ENCODE data around the gene SFXN3.

SFXN3 gene

GRCh38 chr10:101021239-101021638 is 9.8 kb upstream of the SFXN3 start:
- Histone ChIP-seq H3K27me3 (ENCODE audit: control insufficient read depth in 1 of 2, insufficient read depth in 1 of 2, low read length in 2 of 2) (no peaks in the 10 kb centered on the region), H2AK5ac (ENCODE audit: low read length, severe bottlenecking) (no peak overlapping the region), H2BK12ac (ENCODE audit: low read length in 2 of 2) (no peak overlapping the region), H2BK120ac (ENCODE audit: low read depth, low read length) (no peak overlapping the region), H3K27ac (ENCODE audit: low read length, poor library complexity, severe bottlenecking) (no peak overlapping the region), H3K9ac (ENCODE audit: low read length) (no peak overlapping the region), H3K36me3 (ENCODE audit: control insufficient read depth in 1 of 2, insufficient read depth in 2 of 2, low read depth in 1 of 2, low read length in 2 of 2) (peaks cover 0 to 5% of the 10 kb centered on the region in 2 experiments), H2BK15ac (ENCODE audit: low read depth, poor library complexity, severe bottlenecking) (no peak overlapping the region), H4K91ac (ENCODE audit: low read length) (peak overlapping the region; percentile 7), H3K9me3 (ENCODE audit: control insufficient read depth, low read length) (no peaks in the 10 kb centered on the region), H2BK5ac (ENCODE audit: low read depth, low read length, poor library complexity, severe bottlenecking) (no peak overlapping the region), H3K14ac (ENCODE audit: low read length in 2 of 2) (no peak overlapping the region), H4K8ac (ENCODE audit: low read length) (no peak overlapping the region), H3K4me1 (ENCODE audit: control insufficient read depth, insufficient read depth, low read depth, low read length) (peaks cover 13% of the 10 kb centered on the region), H2AFZ (ENCODE audit: low read depth, low read length) (no peak overlapping the region), H3K79me1 (replicated peaks; ENCODE audit: low read length, poor library complexity, severe bottlenecking) (no peaks in the 10 kb centered on the region), H3K18ac (ENCODE audit: low read depth in 1 of 2, low read length in 2 of 2) (no peak overlapping the region), H3K4ac (ENCODE audit: low read depth in 1 of 2, low read length in 2 of 2) (no peak overlapping the region), H3K4me3 (ENCODE audit: insufficient read depth in 1 of 2, low read depth in 1 of 2, low read length in 2 of 2) (no peak overlapping the region), H3K4me2 (ENCODE audit: low read length, poor library complexity, severe bottlenecking) (no peak overlapping the region), H3K23ac (ENCODE audit: low read length in 2 of 2) (no peak overlapping the region)
- DNase-seq, result no peak
- whole genome bisulfite sequencing, result 89% methylated on average over 4 of the region's 4 CpGs

DNA sequence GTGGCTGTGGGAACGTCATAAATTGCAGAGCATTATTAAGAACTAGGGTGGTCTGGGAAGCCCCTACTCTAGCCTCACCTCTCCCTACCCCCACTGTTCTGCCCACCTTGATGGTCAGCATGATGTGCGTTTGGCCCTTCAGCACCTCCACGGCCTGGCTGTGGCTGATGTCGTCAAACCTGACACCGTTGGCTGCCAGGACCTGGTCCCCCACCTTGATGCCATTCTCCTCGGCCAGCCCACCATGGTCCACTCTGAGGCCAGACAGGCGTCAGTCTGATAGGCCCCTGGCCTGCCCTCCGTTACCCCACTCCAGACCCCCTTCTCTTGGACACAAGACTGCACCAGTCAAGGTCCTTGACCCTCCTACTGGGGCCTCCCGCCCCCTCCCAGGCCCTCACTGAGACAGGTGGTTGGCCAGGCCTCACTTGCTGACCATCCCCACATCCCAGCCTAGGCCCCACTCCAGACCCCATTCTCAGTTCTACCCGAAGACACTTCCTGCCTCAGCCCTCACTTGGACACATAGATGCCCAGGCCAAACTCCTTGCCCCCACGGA is 9.3 kb upstream of the SFXN3 start:
- no peak overlapping the region for H4K91ac ChIP-seq (ENCODE audit: low read length)
- H2AK5ac ChIP-seq (ENCODE audit: low read length, severe bottlenecking), result no peak overlapping the region
- H3K36me3 ChIP-seq (ENCODE audit: control insufficient read depth in 1 of 2, insufficient read depth in 2 of 2, low read depth in 1 of 2, low read length in 2 of 2), result peaks cover 0 to 5% of the 10 kb centered on the region in 2 experiments
- H2BK5ac ChIP-seq (ENCODE audit: low read depth, low read length, poor library complexity, severe bottlenecking), result no peak overlapping the region
- H3K9ac ChIP-seq (ENCODE audit: low read length), result no peak overlapping the region
- H2BK12ac ChIP-seq (ENCODE audit: low read length in 2 of 2), result no peak overlapping the region
- no peak overlapping the region for H3K4me2 ChIP-seq (ENCODE audit: low read length, poor library complexity, severe bottlenecking)
- no peak overlapping the region for H3K14ac ChIP-seq (ENCODE audit: low read length in 2 of 2)
- H2BK120ac ChIP-seq (ENCODE audit: low read depth, low read length), result no peak overlapping the region
- DNase-seq, result no peak
- no peak overlapping the region for H2AFZ ChIP-seq (ENCODE audit: low read depth, low read length)
- H3K4me1 ChIP-seq (ENCODE audit: control insufficient read depth, insufficient read depth, low read depth, low read length), result peaks cover 15% of the 10 kb centered on the region
- H3K4me3 ChIP-seq (ENCODE audit: insufficient read depth in 1 of 2, low read depth in 1 of 2, low read length in 2 of 2), result no peak overlapping the region
- no peak overlapping the region for H2BK15ac ChIP-seq (ENCODE audit: low read depth, poor library complexity, severe bottlenecking)
- no peaks in the 10 kb centered on the region for H3K9me3 ChIP-seq (ENCODE audit: control insufficient read depth, low read length)
- H3K27me3 ChIP-seq (ENCODE audit: control insufficient read depth in 1 of 2, insufficient read depth in 1 of 2, low read length in 2 of 2), result peaks cover 0 to 2% of the 10 kb centered on the region in 2 experiments
- H3K79me1 ChIP-seq (replicated peaks; ENCODE audit: low read length, poor library complexity, severe bottlenecking), result no peaks in the 10 kb centered on the region
- no peak overlapping the region for H3K4ac ChIP-seq (ENCODE audit: low read depth in 1 of 2, low read length in 2 of 2)
- no peak overlapping the region for H3K23ac ChIP-seq (ENCODE audit: low read length in 2 of 2)
- 92% methylated on average over 11 of the region's 11 CpGs for WGBS
- no peak overlapping the region for H3K18ac ChIP-seq (ENCODE audit: low read depth in 1 of 2, low read length in 2 of 2)
- no peak overlapping the region for H3K27ac ChIP-seq (ENCODE audit: low read length, poor library complexity, severe bottlenecking)
- no peak overlapping the region for H4K8ac ChIP-seq (ENCODE audit: low read length)

- Histone ChIP-seq H4K8ac (ENCODE audit: low read length) (no peak overlapping the region), H3K14ac (ENCODE audit: low read length in 2 of 2) (no peak overlapping the region), H2BK5ac (ENCODE audit: low read depth, low read length, poor library complexity, severe bottlenecking) (no peak overlapping the region), H2BK15ac (ENCODE audit: low read depth, poor library complexity, severe bottlenecking) (no peak overlapping the region), H2BK120ac (ENCODE audit: low read depth, low read length) (no peak overlapping the region), H3K4me1 (ENCODE audit: control insufficient read depth, insufficient read depth, low read depth, low read length) (peaks cover 13% of the 10 kb centered on the region), H3K36me3 (ENCODE audit: control insufficient read depth in 1 of 2, insufficient read depth in 2 of 2, low read depth in 1 of 2, low read length in 2 of 2) (peaks cover 0 to 5% of the 10 kb centered on the region in 2 experiments), H3K4me3 (ENCODE audit: insufficient read depth in 1 of 2, low read depth in 1 of 2, low read length in 2 of 2) (no peak overlapping the region), H3K4me2 (ENCODE audit: low read length, poor library complexity, severe bottlenecking) (no peak overlapping the region), H3K9ac (ENCODE audit: low read length) (no peak overlapping the region), H3K4ac (ENCODE audit: low read depth in 1 of 2, low read length in 2 of 2) (no peak overlapping the region), H2AK5ac (ENCODE audit: low read length, severe bottlenecking) (no peak overlapping the region), H2BK12ac (ENCODE audit: low read length in 2 of 2) (no peak overlapping the region), H3K27ac (ENCODE audit: low read length, poor library complexity, severe bottlenecking) (no peak overlapping the region), H3K27me3 (ENCODE audit: control insufficient read depth in 1 of 2, insufficient read depth in 1 of 2, low read length in 2 of 2) (peaks cover 0 to 3% of the 10 kb centered on the region in 2 experiments), H4K91ac (ENCODE audit: low read length) (no peak overlapping the region), H3K79me1 (replicated peaks; ENCODE audit: low read length, poor library complexity, severe bottlenecking) (no peaks in the 10 kb centered on the region), H3K23ac (ENCODE audit: low read length in 2 of 2) (no peak overlapping the region), H3K9me3 (ENCODE audit: control insufficient read depth, low read length) (no peaks in the 10 kb centered on the region), H2AFZ (ENCODE audit: low read depth, low read length) (no peak overlapping the region), H3K18ac (ENCODE audit: low read depth in 1 of 2, low read length in 2 of 2) (no peak overlapping the region)
- DNase-seq, result no peak
- 92% methylated on average over 14 of the region's 15 CpGs for WGBS
These were observed 7.9 kb upstream of the SFXN3 start for GRCh38 chr10:101022967-101023705.

DNA sequence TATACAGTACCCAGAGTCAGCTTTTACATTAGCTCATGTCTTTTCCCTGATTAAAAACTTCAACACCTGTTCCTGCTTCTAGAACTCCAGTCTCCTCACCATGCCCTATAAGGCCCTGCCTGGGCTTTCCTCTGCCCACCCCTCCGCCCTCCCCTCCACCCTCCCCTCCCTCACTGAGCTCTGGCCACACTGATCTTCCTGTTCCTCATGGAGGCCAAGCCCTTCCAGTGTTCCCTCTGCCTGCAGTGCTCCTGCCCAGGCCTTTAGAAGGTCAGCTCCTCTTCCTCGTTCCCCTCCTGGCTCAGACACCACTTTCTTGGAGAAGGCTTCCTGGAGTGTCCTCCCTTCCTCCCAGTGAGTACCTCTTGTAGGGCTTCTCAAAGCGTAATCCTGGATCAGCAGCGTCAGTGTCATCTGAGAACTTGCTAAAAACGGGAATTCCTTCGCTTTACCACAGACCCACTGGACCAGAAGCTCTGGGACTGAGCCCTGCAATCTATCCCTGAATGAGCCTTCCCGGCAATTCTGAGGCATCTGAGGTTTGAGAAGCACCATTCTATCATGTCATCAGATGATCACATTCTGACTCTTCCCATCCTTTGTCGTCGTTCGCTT is 3.8 kb upstream of the SFXN3 start:
- Histone ChIP-seq H2AK5ac (ENCODE audit: low read length, severe bottlenecking) (no peak overlapping the region), H3K18ac (ENCODE audit: low read depth in 1 of 2, low read length in 2 of 2) (no peak overlapping the region), H3K4ac (ENCODE audit: low read depth in 1 of 2, low read length in 2 of 2) (no peak overlapping the region), H3K14ac (ENCODE audit: low read length in 2 of 2) (no peak overlapping the region), H2BK5ac (ENCODE audit: low read depth, low read length, poor library complexity, severe bottlenecking) (no peak overlapping the region), H3K4me3 (ENCODE audit: insufficient read depth in 1 of 2, low read depth in 1 of 2, low read length in 2 of 2) (no peak overlapping the region), H3K4me2 (ENCODE audit: low read length, poor library complexity, severe bottlenecking) (no peak overlapping the region), H3K9me3 (ENCODE audit: control insufficient read depth, low read length) (no peaks in the 10 kb centered on the region), H3K79me1 (replicated peaks; ENCODE audit: low read length, poor library complexity, severe bottlenecking) (peaks cover 2% of the 10 kb centered on the region), H2BK120ac (ENCODE audit: low read depth, low read length) (no peak overlapping the region), H3K36me3 (ENCODE audit: control insufficient read depth in 1 of 2, insufficient read depth in 2 of 2, low read depth in 1 of 2, low read length in 2 of 2) (peaks cover 0 to 5% of the 10 kb centered on the region in 2 experiments), H3K27me3 (ENCODE audit: control insufficient read depth in 1 of 2, insufficient read depth in 1 of 2, low read length in 2 of 2) (peaks cover 0 to 14% of the 10 kb centered on the region in 2 experiments), H2AFZ (ENCODE audit: low read depth, low read length) (no peak overlapping the region), H4K8ac (ENCODE audit: low read length) (no peak overlapping the region), H4K91ac (ENCODE audit: low read length) (no peak overlapping the region), H3K27ac (ENCODE audit: low read length, poor library complexity, severe bottlenecking) (no peak overlapping the region), H2BK12ac (ENCODE audit: low read length in 2 of 2) (no peak overlapping the region), H3K9ac (ENCODE audit: low read length) (no peak overlapping the region), H3K4me1 (ENCODE audit: control insufficient read depth, insufficient read depth, low read depth, low read length) (peaks cover 22% of the 10 kb centered on the region), H3K23ac (ENCODE audit: low read length in 2 of 2) (no peak overlapping the region), H2BK15ac (ENCODE audit: low read depth, poor library complexity, severe bottlenecking) (no peak overlapping the region)
- 74% methylated on average over 10 of the region's 10 CpGs for WGBS
- no peak for DNase-seq

Data from mesenchymal stem cell (in vitro differentiated cells and primary cell).